Medulla oblongata (tissue), 1 donor: ENCODE measurements around the gene DHRS12.
"Not testable (repeated sequence)": the region's sequence is repeated elsewhere in the genome, so short reads cannot be mapped to it uniquely, and the experiment has no call there.

ENCODE experiments used
- DNase-seq: peaks from one replicate; pipeline ENCODE4 v3.0.0-alpha.2; 2015; ENCODE audit errors: extremely low spot score

DHRS12 gene

GRCh38 chr13:51827254-51827653 is 23.3 kb upstream of the DHRS12 start:
- DNase-seq: no peak

- no peak for DNase-seq
Measured at GRCh38 chr13:51826606-51827005, 22.6 kb upstream of the DHRS12 start.

- no peak for DNase-seq
Measured at GRCh38 chr13:51825681-51826254, 21.8 kb upstream of the DHRS12 start.

DNA sequence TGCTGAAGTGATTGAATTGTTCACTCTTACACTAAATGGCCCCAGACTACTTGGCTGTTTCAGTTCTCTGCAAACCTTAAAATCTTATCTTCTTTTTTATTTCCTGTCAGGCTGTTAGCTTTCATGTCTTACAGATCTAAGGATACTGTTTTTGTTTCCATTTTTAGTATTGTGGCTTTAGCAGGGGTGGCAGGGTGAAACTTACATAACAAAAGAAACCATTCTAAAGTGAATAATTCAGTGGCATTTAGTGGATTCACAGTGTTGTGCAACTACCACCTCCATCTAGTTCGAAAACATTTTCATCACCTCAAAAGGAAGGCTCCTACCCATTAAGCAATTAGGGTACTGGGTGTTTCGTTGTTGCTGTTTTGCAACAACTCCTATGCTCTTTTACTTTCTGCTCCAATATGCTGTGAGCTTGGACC is 21.2 kb upstream of the DHRS12 start:
- DNase-seq: no peak

DNA sequence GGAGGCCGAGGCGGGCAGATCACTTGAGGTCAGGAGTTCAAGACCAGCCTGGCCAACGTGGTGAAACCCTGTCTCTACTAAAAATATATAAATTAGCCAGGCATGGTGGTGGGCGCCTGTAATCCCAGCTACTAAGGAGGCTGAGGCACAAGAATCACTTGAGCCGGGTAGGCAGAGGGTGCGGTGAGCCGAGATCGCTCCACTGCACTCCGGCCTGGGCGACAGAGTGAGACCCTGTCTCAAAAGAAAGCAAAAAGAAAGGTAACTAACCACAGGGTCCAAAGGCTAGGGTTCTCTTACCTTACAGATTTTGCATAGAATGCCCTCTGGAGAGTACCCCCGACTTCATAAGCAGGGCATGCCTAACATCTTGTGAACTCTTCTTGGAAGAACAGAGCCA is 20.7 kb upstream of the DHRS12 start:
- not testable (repeated sequence) for DNase-seq

- no peak for DNase-seq
Measured at GRCh38 chr13:51823863-51824262, 19.9 kb upstream of the DHRS12 start.

- no peak for DNase-seq
Measured at GRCh38 chr13:51823359-51823758, 19.4 kb upstream of the DHRS12 start.

DNA sequence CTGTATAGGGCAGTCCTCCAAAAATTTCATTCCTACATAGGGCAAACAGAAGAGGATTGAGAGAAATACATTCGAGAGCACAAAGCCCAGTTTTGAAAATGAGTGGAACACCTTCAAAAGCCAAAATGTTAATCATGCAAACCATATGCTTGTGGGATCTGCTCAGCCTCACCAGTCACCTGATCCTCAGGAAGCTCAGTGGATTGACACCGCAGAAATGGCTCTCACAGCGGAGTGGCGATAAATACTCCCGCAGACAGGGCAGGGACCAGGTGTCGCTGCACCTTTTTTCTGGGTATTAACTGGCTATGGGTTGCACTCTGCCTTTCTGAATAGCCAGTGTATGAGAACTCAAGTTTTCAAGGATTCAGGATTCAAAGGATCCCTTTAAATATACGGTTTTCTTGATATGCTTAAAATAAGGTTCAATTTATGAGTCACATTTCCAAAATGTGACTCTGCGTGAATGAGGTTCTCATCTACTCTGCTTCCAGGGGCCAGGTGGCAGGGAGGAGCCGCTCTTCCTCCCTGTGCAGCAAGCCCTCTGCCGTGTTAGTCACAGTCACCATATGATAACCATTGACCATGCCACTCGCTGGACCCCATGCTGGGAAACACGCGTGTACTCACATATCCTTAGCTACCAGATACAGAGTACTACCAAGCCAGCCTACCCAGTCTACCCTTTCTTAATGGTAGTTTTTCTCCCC is 18.3 kb upstream of the DHRS12 start:
- no peak for DNase-seq

- DNase-seq: no peak
Measured at GRCh38 chr13:51821606-51822005, 17.6 kb upstream of the DHRS12 start.

- no peak for DNase-seq
Measured at GRCh38 chr13:51820016-51820597, 16.1 kb upstream of the DHRS12 start.

DNA sequence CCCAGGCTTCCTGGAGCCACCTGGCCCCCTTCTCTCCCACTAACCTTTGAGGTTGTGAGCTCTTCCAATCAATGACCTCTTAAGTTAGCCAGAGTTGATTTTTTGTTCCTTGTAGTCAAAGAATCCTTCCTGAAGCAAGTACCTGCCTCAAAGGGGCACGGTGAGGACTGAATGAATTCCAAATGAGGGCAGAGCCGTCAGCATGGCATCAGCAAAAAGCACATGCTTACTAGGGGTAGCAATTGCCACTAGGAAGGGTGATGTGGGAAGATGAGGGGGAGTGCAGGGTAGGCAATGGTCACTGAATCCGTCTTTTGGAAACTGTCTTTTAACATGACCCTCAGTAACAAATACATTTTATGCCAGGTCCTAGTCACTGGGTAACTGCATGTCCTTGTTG is 15.6 kb upstream of the DHRS12 start:
- no peak for DNase-seq

DNA sequence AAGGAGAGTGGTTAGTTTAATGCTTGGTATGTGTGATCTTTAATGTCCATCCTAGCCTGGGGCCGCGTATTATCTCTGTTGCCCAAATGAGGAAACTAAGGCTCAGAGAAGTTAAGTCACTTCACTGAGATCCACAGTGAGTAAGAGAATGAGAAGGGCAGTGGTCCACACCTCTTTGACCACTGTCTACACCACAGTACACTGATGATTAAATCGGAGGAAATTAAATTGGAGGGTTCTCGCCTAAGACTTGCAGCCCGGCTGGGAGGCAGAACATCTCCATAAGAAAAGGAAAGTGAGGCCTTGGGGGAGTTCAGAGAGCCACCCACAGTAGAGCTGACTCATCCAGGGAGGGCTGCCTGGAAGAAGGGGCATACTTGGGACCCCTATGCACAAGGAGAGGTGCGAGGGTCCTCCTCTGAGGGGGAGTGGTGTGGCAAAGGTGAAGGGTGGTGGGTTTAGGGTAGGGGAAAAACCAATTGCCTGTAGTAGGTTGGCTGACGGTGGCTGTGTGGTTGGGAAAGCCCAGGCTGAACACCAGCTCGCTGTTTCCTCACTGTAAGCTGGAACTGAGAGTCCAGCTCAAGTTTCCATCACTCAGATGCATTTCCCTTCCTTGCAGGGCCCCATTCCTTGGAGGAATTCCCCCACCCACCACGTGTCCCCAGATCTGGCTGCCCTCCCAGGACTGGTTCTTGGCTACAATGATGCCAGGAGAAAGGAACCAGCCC is 15.0 kb upstream of the DHRS12 start:
- DNase-seq: peak; percentile 67

DNA sequence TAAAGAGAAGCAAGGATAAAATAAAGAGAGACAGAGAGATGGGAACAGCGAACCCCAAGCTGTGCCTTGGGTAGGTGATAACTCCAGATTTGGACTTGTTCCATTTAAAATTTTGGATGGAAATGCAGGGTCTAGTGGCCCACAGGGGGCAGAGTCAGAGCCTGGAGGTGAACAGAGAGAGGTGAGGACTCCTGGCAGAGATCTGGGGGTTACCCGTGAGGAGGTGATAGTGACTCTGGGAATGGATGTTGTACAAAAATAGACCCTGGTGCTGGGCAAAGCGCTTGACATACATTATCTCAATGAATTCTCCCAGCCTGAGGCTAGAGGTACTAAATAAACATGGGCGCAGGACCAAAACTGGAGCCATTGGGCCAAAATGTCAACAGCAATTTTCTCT is 14.3 kb upstream of the DHRS12 start:
- DNase-seq: no peak

DNA sequence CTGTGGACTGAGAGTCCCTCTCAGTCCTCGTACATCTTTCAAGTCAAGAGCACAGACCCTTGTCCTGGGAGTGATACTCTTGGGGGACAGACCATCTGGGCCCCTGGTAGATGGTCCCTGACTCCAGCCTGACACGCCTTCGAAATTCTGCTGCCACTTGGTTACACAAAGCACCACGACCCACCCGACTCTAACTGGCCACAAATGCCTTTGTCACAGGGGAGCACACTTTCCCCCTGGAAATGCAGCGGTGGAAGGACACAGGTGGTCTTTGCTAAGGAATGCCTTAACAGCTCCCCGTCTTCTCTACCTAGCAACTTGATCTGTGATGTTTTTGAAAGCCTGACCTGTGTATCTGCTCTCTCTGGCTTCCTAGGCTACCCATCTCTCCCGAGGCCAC is 13.8 kb upstream of the DHRS12 start:
- DNase-seq: no peak

GRCh38 chr13:51816604-51817249 is 12.8 kb upstream of the DHRS12 start:
- DNase-seq: no peak

DNA sequence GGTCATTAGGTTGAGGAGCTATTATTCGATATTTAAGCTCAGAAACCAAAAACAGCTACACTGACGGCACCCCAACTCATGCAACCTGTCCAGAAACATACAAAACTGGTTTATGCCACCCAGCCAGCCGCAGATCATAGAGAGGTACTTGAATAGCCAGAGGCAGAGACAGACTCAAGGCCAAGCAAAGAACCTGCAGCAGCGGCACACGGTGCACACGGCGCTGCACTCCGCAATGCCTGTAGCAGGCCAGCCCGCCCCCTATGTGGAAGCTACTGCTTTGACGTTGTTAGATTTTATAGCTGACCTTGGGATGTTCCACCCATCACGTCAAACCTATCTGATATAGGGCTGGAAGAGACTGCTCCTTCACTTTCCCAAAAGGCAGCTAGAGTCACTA is 11.9 kb upstream of the DHRS12 start:
- DNase-seq: no peak

DNA sequence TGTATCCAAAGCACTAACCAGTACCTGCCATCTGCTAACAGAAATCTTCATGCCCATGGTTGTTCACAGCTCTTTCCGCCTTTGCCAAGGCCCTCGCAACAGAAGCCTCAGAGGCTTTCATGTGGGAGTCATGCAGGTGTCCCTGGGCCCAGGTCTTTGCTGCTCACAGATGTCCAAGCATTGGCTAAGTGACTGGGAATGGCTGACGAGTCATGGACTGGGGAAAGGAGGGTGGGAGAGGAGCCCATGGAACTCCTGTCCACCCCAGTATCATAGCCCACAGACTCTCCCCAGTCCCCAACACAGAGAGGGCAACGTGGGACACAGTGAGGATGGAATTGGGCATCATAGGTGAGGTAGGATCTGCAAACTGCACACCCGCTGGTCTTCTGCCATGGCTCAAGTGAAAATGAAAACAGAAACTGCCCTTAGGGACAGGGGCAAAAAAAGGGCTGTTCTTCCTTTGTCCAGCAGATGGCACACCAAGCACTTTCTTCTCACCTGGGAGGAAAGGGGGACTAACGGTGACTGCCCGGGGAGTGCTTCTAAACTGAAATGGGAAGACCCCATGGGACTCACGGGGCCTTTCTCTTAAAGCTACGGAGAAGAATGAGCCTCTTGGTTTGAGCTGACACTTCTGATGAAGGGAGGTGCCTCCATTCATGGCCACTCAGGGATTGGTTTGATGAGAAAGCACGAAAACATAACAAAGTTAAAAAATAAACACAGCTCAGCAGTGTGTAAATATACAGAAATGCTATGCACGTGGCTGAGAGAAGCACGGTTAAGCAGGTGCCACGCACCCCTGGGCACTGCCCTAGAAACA is 11.1 kb upstream of the DHRS12 start:
- DNase-seq: peak; percentile 83

GRCh38 chr13:51814071-51814470 is 10.1 kb upstream of the DHRS12 start:
- DNase-seq: no peak

- no peak for DNase-seq
Measured at GRCh38 chr13:51811920-51812451, 8.0 kb upstream of the DHRS12 start.

DNA sequence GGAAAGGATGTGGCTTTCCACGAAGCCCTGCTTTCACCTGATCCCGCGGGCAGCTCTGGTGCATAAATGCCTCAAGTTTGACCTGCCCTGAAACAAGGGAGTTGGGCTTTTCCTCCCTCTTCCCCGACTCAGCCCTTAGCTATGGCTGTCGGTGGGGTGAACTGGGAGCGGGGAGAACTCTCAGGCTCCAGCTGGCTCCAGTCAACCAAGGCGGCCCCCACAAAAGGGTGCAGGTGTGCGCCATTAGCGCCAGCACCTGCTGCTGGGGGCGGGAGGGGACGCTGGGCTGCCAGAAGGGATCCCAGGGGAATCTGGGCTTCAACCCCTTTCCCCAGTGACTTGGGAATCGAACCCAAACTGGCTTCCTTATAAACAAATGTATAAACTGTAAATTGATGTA is 7.1 kb upstream of the DHRS12 start:
- no peak for DNase-seq

DNA sequence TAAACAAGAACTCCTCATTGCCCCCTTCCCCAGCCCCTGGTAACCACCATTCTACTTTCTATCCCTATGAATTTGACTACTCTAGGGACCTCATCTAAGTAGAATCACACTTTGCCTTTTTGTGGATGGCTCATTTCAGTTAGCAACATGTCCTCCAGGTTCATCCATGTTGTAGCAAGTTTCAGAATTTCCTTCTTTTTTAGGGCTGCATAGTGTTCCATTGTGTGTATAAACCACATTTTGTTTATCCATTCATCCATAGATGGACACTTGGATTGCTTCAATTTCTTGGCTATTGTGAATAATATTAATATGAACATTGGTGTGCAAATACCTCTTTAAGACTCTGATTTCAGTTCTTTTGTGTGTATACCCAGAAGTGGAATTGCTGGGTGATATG is 4.8 kb upstream of the DHRS12 start:
- no peak for DNase-seq
